GM23338 (cell line): Measurements from ENCODE around the gene TMSB4X. TPM values are rescaled to one million over a fixed set of nuclear protein-coding genes. Genes with fewer than 3 reads are reported as not detected.

Experiments
- ATAC-seq: fragments of 200-7000 bp; cut with Tn5 transposase; 3 replicates; pipeline ENCODE4 v1.9.1; 2020
- DNase-seq: peaks from one replicate; pipeline ENCODE4 v3.0.0-alpha.2; 2015; ENCODE audit warnings: low spot score
- H2AFZ ChIP-seq: fragments of 200-600 bp; sonication (generic); 2 replicates; pipeline ENCODE4 v1.8.0; 2016; ENCODE audit warnings: antibody characterized with exemption, mild to moderate bottlenecking, moderate library complexity
- H3F3A ChIP-seq: fragments of 200-600 bp; sonication (generic); replicated peaks from 2 replicates; pipeline ENCODE4 v1.8.0; 2017; ENCODE audit warnings: antibody characterized with exemption, mixed run types, low read depth
- H3K27ac ChIP-seq: fragments of 200-600 bp; sonication (generic); 2 replicates; pipeline ENCODE4 v1.6.1; 2016; ENCODE audit warnings: low read depth
- H3K27me3 ChIP-seq: fragments of 200-600 bp; sonication (generic); 2 replicates; pipeline ENCODE4 v1.8.0; 2016; ENCODE audit warnings: mild to moderate bottlenecking, mixed run types, moderate library complexity; ENCODE audit not compliant: insufficient read depth
- H3K36me3 ChIP-seq: fragments of 200-600 bp; sonication (generic); 2 replicates; pipeline ENCODE4 v1.8.0; 2016; ENCODE audit warnings: mild to moderate bottlenecking; ENCODE audit not compliant: insufficient read depth
- H3K4me1 ChIP-seq: fragments of 200-600 bp; sonication (generic); 2 replicates; pipeline ENCODE4 v1.8.0; 2016; ENCODE audit warnings: mild to moderate bottlenecking, moderate library complexity; ENCODE audit not compliant: insufficient read depth
- H3K4me2 ChIP-seq: fragments of 200-600 bp; sonication (generic); 2 replicates; pipeline ENCODE4 v1.7.1; 2017; ENCODE audit warnings: mixed run types
- H3K4me3 ChIP-seq: fragments of 200-600 bp; sonication (generic); 2 replicates; pipeline ENCODE4 v1.6.1; 2016; ENCODE audit warnings: mixed run types
- H3K79me2 ChIP-seq: fragments of 200-600 bp; sonication (generic); replicated peaks from 2 replicates; pipeline ENCODE4 v1.8.0; 2017; ENCODE audit warnings: mild to moderate bottlenecking; ENCODE audit not compliant: insufficient read depth
- H3K9me2 ChIP-seq: fragments of 200-600 bp; sonication (generic); 2 replicates; pipeline ENCODE4 v1.8.0; 2017; ENCODE audit not compliant: insufficient read depth
- H4K20me1 ChIP-seq: fragments of 200-600 bp; sonication (generic); replicated peaks from 2 replicates; pipeline ENCODE4 v1.8.0; 2017; ENCODE audit warnings: mild to moderate bottlenecking; ENCODE audit not compliant: insufficient read depth
- H3K27ac Mint-ChIP-seq: 2 replicates; pipeline ENCODE4 v1.8.0; 2020; ENCODE audit warnings: inconsistent platforms, mild to moderate bottlenecking, moderate library complexity, mixed read lengths
- H3K27me3 Mint-ChIP-seq: 3 replicates; pipeline ENCODE4 v1.8.0; 2022; ENCODE audit warnings: low read depth, mild to moderate bottlenecking, moderate library complexity, mixed read lengths, inconsistent platforms; ENCODE audit not compliant: insufficient read depth, poor library complexity
- H3K36me3 Mint-ChIP-seq: 3 replicates; pipeline ENCODE4 v1.8.0; 2021; ENCODE audit warnings: low read depth, mild to moderate bottlenecking, inconsistent platforms, moderate library complexity, mixed read lengths
- H3K4me1 Mint-ChIP-seq: 3 replicates; pipeline ENCODE4 v1.8.0; 2020; ENCODE audit warnings: mild to moderate bottlenecking, inconsistent platforms, mixed read lengths
- H3K4me3 Mint-ChIP-seq: 3 replicates; pipeline ENCODE4 v1.8.0; 2021; ENCODE audit warnings: moderate library complexity, mild to moderate bottlenecking, inconsistent platforms, mixed read lengths
- H3K9me3 Mint-ChIP-seq: 3 replicates; pipeline ENCODE4 v1.8.0; 2020; ENCODE audit warnings: moderate library complexity, mild to moderate bottlenecking, inconsistent platforms, mixed read lengths
- CREB1 ChIP-seq: fragments of 250-450 bp; sonication (Bioruptor Pico); IDR thresholded peaks from 2 replicates; pipeline ENCODE4 v1.5.0; 2020; ENCODE audit warnings: low read depth, mild to moderate bottlenecking, moderate library complexity
- EZH2 ChIP-seq: fragments of 200-600 bp; sonication (generic); IDR thresholded peaks from one replicate; pipeline ENCODE4 v1.8.0; 2017; ENCODE audit warnings: antibody characterized with exemption, mild to moderate bottlenecking, low read depth; ENCODE audit not compliant: unreplicated experiment
- EZH2phosphoT487 ChIP-seq: fragments of 200-600 bp; sonication (generic); IDR thresholded peaks from one replicate; pipeline ENCODE4 v1.8.1; 2018; ENCODE audit warnings: antibody characterized with exemption; ENCODE audit not compliant: unreplicated experiment
- JUNB ChIP-seq: IDR thresholded peaks from one replicate; pipeline ENCODE4 v1.6.1; 2016; ENCODE audit warnings: antibody characterized with exemption; ENCODE audit not compliant: unreplicated experiment
- NANOG ChIP-seq: IDR thresholded peaks from 2 replicates; pipeline ENCODE4 v1.6.1; 2016; ENCODE audit warnings: antibody characterized with exemption, borderline replicate concordance
- POLR2AphosphoS5 ChIP-seq: IDR thresholded peaks from 2 replicates; pipeline ENCODE4 v1.6.1; 2016; ENCODE audit warnings: antibody characterized with exemption, low read depth
- STAT1 ChIP-seq: IDR thresholded peaks from one replicate; pipeline ENCODE4 v1.6.1; 2016; ENCODE audit warnings: antibody characterized with exemption; ENCODE audit not compliant: unreplicated experiment
- ZNF114 ChIP-seq: fragments of 250-450 bp; sonication (Bioruptor Pico); IDR thresholded peaks from 2 replicates; pipeline ENCODE4 v1.5.0; 2020; ENCODE audit warnings: mild to moderate bottlenecking, moderate library complexity
- ZNF331 ChIP-seq: fragments of 250-450 bp; sonication (Bioruptor Pico); IDR thresholded peaks from 2 replicates; pipeline ENCODE4 v1.5.0; 2020; ENCODE audit warnings: low read depth, mild to moderate bottlenecking, moderate library complexity
- polyA plus RNA-seq: library from polyadenylated mRNA; unstranded; fragments of >200 nt; fragmentation: Nextera tagmentation; extraction: Ambion mirVana; gene quantifications from 2 replicates; pipeline ENCODE4 v1.2.1, GENCODE V29; 2016
- total RNA-seq: library from RNA; depleted of rRNA; stranded (reverse); fragments of >200 nt; shearing (Covaris generic); gene quantifications from 2 replicates; pipeline ENCODE4 v1.2.3, GENCODE V29; 2014
- TF ChIP-seq, protein P1 (sequence below), 2 experiments: fragments of 200-600 bp in 1 of 2; sonication (generic) in 1 of 2; conservative IDR thresholded peaks; 2 replicates each; pipeline versions ENCODE4 v1.5.1 to v1.6.1; 2016 to 2017; ENCODE audit warnings: antibody characterized with exemption in 2 of 2, low read depth in 2 of 2, mild to moderate bottlenecking in 2 of 2, moderate library complexity in 1 of 2
- TF ChIP-seq, protein P2 (sequence below): IDR thresholded peaks from one replicate; pipeline ENCODE4 v1.6.1; 2018; ENCODE audit warnings: antibody characterized with exemption; ENCODE audit not compliant: unreplicated experiment
- TF ChIP-seq, protein P3 (sequence below): IDR thresholded peaks from 2 replicates; pipeline ENCODE4 v1.6.1; 2016; ENCODE audit warnings: antibody characterized with exemption
- TF ChIP-seq, protein P4 (sequence below): fragments of 250-450 bp; sonication (Bioruptor Pico); IDR thresholded peaks from 2 replicates; pipeline ENCODE4 v1.5.0; 2020; ENCODE audit warnings: mild to moderate bottlenecking, moderate library complexity

The TMSB4X gene
- total and polyA plus RNA-seq, 2 experiments from 2014 or later: 999 to 6,191 TPM

DNA sequence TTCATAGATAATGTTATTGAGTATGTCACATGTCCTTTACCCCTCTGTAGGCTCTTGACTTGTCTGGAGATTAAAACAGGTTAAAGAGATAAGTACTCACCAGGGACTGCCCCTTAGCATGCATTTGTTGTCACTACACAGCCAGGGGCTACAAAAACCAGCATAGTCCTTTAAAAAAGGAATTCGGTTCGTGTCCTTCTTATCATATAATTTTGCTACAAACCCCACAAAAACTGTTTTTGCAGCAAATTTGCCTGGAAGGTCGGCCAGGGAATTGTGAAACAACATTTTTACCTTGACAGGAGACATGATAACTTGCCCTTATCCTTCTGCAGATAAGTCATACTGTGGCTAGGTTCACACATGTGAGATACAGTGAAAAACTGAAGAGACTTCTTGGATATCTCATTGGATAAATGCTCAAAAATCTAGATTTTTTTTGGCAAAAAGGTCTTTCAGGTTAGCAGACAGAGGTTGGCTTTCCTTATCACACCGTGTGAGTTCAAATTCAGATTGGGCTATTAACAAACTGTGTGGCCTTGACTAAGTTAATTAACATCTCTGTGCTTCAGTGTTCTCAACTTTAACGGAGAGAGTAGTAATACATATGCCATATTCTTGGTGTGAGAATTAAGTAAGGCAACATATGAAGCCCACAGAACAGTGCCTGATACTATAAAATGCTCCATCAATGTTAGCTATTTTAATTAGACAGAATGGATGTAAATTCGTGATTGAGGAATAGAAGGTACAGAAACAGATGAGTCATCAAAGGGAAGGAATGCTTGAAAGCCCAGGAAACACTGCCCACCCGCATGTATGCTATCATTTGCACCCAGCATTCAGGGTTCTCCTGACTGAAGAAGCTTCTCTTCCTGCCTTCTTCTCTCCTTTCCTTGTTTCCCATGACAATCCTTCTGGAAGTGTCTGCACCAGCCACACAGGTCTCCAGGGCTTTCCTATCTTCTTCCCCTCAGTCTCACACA lies 39.5 kb downstream of the TMSB4X start:
- no peaks in the 10 kb centered on the region for H4K20me1 ChIP-seq
- peaks cover 11% of the 10 kb centered on the region for H3K4me1 ChIP-seq
- TF ChIP-seq EZH2: no peak
- TF ChIP-seq NANOG: no peak
- no peak for TF ChIP-seq EZH2phosphoT487
- TF ChIP-seq, protein P1, sequence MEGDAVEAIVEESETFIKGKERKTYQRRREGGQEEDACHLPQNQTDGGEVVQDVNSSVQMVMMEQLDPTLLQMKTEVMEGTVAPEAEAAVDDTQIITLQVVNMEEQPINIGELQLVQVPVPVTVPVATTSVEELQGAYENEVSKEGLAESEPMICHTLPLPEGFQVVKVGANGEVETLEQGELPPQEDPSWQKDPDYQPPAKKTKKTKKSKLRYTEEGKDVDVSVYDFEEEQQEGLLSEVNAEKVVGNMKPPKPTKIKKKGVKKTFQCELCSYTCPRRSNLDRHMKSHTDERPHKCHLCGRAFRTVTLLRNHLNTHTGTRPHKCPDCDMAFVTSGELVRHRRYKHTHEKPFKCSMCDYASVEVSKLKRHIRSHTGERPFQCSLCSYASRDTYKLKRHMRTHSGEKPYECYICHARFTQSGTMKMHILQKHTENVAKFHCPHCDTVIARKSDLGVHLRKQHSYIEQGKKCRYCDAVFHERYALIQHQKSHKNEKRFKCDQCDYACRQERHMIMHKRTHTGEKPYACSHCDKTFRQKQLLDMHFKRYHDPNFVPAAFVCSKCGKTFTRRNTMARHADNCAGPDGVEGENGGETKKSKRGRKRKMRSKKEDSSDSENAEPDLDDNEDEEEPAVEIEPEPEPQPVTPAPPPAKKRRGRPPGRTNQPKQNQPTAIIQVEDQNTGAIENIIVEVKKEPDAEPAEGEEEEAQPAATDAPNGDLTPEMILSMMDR (conservative IDR thresholded peaks at IDR 0.05; ENCODE audit: low read depth in 2 of 2): no peak
- TF ChIP-seq ZNF331 (CRISPR knock-in tag): no peak
- TF ChIP-seq, protein P2, sequence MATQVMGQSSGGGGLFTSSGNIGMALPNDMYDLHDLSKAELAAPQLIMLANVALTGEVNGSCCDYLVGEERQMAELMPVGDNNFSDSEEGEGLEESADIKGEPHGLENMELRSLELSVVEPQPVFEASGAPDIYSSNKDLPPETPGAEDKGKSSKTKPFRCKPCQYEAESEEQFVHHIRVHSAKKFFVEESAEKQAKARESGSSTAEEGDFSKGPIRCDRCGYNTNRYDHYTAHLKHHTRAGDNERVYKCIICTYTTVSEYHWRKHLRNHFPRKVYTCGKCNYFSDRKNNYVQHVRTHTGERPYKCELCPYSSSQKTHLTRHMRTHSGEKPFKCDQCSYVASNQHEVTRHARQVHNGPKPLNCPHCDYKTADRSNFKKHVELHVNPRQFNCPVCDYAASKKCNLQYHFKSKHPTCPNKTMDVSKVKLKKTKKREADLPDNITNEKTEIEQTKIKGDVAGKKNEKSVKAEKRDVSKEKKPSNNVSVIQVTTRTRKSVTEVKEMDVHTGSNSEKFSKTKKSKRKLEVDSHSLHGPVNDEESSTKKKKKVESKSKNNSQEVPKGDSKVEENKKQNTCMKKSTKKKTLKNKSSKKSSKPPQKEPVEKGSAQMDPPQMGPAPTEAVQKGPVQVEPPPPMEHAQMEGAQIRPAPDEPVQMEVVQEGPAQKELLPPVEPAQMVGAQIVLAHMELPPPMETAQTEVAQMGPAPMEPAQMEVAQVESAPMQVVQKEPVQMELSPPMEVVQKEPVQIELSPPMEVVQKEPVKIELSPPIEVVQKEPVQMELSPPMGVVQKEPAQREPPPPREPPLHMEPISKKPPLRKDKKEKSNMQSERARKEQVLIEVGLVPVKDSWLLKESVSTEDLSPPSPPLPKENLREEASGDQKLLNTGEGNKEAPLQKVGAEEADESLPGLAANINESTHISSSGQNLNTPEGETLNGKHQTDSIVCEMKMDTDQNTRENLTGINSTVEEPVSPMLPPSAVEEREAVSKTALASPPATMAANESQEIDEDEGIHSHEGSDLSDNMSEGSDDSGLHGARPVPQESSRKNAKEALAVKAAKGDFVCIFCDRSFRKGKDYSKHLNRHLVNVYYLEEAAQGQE: no peak
- TF ChIP-seq STAT1: no peak
- no peak for TF ChIP-seq ZNF114
- no peak for TF ChIP-seq CREB1 (CRISPR knock-in tag)
- TF ChIP-seq POLR2AphosphoS5: no peak
- TF ChIP-seq, protein P3, sequence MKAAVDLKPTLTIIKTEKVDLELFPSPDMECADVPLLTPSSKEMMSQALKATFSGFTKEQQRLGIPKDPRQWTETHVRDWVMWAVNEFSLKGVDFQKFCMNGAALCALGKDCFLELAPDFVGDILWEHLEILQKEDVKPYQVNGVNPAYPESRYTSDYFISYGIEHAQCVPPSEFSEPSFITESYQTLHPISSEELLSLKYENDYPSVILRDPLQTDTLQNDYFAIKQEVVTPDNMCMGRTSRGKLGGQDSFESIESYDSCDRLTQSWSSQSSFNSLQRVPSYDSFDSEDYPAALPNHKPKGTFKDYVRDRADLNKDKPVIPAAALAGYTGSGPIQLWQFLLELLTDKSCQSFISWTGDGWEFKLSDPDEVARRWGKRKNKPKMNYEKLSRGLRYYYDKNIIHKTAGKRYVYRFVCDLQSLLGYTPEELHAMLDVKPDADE: no peak
- TF ChIP-seq JUNB: no peak
- TF ChIP-seq, protein P4, sequence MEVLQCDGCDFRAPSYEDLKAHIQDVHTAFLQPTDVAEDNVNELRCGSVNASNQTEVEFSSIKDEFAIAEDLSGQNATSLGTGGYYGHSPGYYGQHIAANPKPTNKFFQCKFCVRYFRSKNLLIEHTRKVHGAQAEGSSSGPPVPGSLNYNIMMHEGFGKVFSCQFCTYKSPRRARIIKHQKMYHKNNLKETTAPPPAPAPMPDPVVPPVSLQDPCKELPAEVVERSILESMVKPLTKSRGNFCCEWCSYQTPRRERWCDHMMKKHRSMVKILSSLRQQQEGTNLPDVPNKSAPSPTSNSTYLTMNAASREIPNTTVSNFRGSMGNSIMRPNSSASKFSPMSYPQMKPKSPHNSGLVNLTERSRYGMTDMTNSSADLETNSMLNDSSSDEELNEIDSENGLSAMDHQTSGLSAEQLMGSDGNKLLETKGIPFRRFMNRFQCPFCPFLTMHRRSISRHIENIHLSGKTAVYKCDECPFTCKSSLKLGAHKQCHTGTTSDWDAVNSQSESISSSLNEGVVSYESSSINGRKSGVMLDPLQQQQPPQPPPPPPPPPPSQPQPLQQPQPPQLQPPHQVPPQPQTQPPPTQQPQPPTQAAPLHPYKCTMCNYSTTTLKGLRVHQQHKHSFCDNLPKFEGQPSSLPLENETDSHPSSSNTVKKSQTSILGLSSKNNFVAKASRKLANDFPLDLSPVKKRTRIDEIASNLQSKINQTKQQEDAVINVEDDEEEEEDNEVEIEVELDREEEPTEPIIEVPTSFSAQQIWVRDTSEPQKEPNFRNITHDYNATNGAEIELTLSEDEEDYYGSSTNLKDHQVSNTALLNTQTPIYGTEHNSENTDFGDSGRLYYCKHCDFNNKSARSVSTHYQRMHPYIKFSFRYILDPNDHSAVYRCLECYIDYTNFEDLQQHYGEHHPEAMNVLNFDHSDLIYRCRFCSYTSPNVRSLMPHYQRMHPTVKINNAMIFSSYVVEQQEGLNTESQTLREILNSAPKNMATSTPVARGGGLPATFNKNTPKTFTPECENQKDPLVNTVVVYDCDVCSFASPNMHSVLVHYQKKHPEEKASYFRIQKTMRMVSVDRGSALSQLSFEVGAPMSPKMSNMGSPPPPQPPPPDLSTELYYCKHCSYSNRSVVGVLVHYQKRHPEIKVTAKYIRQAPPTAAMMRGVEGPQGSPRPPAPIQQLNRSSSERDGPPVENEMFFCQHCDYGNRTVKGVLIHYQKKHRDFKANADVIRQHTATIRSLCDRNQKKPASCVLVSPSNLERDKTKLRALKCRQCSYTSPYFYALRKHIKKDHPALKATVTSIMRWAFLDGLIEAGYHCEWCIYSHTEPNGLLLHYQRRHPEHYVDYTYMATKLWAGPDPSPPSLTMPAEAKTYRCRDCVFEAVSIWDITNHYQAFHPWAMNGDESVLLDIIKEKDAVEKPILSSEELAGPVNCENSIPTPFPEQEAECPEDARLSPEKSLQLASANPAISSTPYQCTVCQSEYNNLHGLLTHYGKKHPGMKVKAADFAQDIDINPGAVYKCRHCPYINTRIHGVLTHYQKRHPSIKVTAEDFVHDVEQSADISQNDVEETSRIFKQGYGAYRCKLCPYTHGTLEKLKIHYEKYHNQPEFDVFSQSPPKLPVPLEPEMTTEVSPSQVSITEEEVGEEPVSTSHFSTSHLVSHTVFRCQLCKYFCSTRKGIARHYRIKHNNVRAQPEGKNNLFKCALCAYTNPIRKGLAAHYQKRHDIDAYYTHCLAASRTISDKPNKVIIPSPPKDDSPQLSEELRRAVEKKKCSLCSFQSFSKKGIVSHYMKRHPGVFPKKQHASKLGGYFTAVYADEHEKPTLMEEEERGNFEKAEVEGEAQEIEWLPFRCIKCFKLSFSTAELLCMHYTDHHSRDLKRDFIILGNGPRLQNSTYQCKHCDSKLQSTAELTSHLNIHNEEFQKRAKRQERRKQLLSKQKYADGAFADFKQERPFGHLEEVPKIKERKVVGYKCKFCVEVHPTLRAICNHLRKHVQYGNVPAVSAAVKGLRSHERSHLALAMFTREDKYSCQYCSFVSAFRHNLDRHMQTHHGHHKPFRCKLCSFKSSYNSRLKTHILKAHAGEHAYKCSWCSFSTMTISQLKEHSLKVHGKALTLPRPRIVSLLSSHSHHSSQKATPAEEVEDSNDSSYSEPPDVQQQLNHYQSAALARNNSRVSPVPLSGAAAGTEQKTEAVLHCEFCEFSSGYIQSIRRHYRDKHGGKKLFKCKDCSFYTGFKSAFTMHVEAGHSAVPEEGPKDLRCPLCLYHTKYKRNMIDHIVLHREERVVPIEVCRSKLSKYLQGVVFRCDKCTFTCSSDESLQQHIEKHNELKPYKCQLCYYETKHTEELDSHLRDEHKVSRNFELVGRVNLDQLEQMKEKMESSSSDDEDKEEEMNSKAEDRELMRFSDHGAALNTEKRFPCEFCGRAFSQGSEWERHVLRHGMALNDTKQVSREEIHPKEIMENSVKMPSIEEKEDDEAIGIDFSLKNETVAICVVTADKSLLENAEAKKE (CRISPR knock-in tag): no peak
- no peak overlapping the region for H3K4me2 ChIP-seq
- no peaks in the 10 kb centered on the region for H3K79me2 ChIP-seq
- H3K4me1 Mint-ChIP-seq: peaks cover 23% of the 10 kb centered on the region
- no peaks in the 10 kb centered on the region for H3K9me2 ChIP-seq
- DNase-seq (no peak), ATAC-seq (no peak)
- no peak overlapping the region for H2AFZ ChIP-seq
- no peaks in the 10 kb centered on the region for H3K36me3 ChIP-seq
- no peak overlapping the region for H3K27ac ChIP-seq
- H3K36me3 Mint-ChIP-seq: no peaks in the 10 kb centered on the region
- H3K27me3 ChIP-seq: no peaks in the 10 kb centered on the region
- no peak overlapping the region for H3K27ac Mint-ChIP-seq
- no peaks in the 10 kb centered on the region for H3K9me3 Mint-ChIP-seq
- H3K4me3 ChIP-seq: no peak overlapping the region
- H3K4me3 Mint-ChIP-seq: no peak overlapping the region
- no peaks in the 10 kb centered on the region for H3F3A ChIP-seq
- no peaks in the 10 kb centered on the region for H3K27me3 Mint-ChIP-seq
